Liver (tissue), 9 donors: ENCODE data around the gene CAMK2B. TPM values are rescaled to one million over a fixed set of nuclear protein-coding genes. Genes with fewer than 3 reads are reported as not detected.

ENCODE experiments used
- DNase-seq: peaks from one replicate; pipeline ENCODE4 v3.0.0-alpha.2; 2017; ENCODE audit warnings: low spot score
- H3K27ac ChIP-seq, 2 donors: one replicate each; pipeline ENCODE4 v1.7.0; 2013; ENCODE audit warnings: inconsistent platforms in 2 of 2, low read length in 2 of 2, control low read depth in 1 of 2, low read depth in 1 of 2, mild to moderate bottlenecking in 1 of 2
- H3K27me3 ChIP-seq, 4 donors: one replicate each; pipeline versions ENCODE4 v1.6.1 to v1.7.0; 2013; ENCODE audit warnings: low read length in 3 of 4, inconsistent platforms in 1 of 4, mild to moderate bottlenecking in 1 of 4, moderate library complexity in 1 of 4; ENCODE audit not compliant: control insufficient read depth in 4 of 4, insufficient read depth in 4 of 4
- H3K36me3 ChIP-seq, 4 donors: one replicate each; pipeline versions ENCODE4 v1.6.1 to v1.7.0; 2013; ENCODE audit warnings: low read length in 3 of 4, mild to moderate bottlenecking in 3 of 4, low read depth in 1 of 4, moderate library complexity in 1 of 4; ENCODE audit not compliant: control insufficient read depth in 4 of 4, insufficient read depth in 3 of 4
- H3K4me1 ChIP-seq, 4 donors: one replicate each; pipeline versions ENCODE4 v1.6.1 to v1.7.0; 2013; ENCODE audit warnings: low read length in 3 of 4, mild to moderate bottlenecking in 3 of 4, moderate library complexity in 1 of 4; ENCODE audit not compliant: control insufficient read depth in 4 of 4, insufficient read depth in 4 of 4
- H3K4me3 ChIP-seq, 3 donors: one replicate each; pipeline versions ENCODE4 v1.6.1 to v1.7.0; 2013; ENCODE audit warnings: low read length in 3 of 3, control low read depth in 1 of 3, low read depth in 1 of 3, mild to moderate bottlenecking in 1 of 3
- H3K9ac ChIP-seq, 2 donors: one replicate each; pipeline ENCODE4 v1.7.0; 2013; ENCODE audit warnings: low read length in 2 of 2, mild to moderate bottlenecking in 2 of 2, moderate library complexity in 2 of 2, control low read depth in 1 of 2, low read depth in 1 of 2
- H3K9me3 ChIP-seq, 4 donors: one replicate each; pipeline versions ENCODE4 v1.6.1 to v1.7.0; 2013; ENCODE audit warnings: low read length in 3 of 4; ENCODE audit not compliant: control insufficient read depth in 4 of 4
- ATF3 ChIP-seq: IDR thresholded peaks from 2 replicates; pipeline ENCODE4 v1.6.1; 2016; ENCODE audit warnings: antibody characterized with exemption
- EGR1 ChIP-seq, 2 donors: IDR thresholded peaks; 2 replicates each; pipeline ENCODE4 v1.6.1; 2016 to 2018; ENCODE audit warnings: antibody characterized with exemption in 2 of 2, low read depth in 2 of 2
- FOXA1 ChIP-seq: IDR thresholded peaks from 2 replicates; pipeline ENCODE4 v1.6.1; 2016; ENCODE audit warnings: antibody characterized with exemption
- FOXA2 ChIP-seq: IDR thresholded peaks from 2 replicates; pipeline ENCODE4 v1.6.1; 2016; ENCODE audit warnings: antibody characterized with exemption
- GABPA ChIP-seq, 2 donors: IDR thresholded peaks in 1 of 2; conservative IDR thresholded peaks in 1 of 2; 2 replicates each; pipeline ENCODE4 v1.6.1; 2016; ENCODE audit warnings: antibody characterized with exemption in 2 of 2, mild to moderate bottlenecking in 1 of 2, moderate library complexity in 1 of 2
- HNF4A ChIP-seq, 2 donors: conservative IDR thresholded peaks; 2 replicates each; pipeline ENCODE4 v1.6.1; 2016; ENCODE audit warnings: antibody characterized with exemption in 2 of 2, mild to moderate bottlenecking in 2 of 2
- HNF4G ChIP-seq: IDR thresholded peaks from 2 replicates; pipeline ENCODE4 v1.6.1; 2016; ENCODE audit warnings: antibody characterized with exemption
- JUND ChIP-seq, 2 donors: IDR thresholded peaks; 2 replicates each; pipeline ENCODE4 v1.6.1; 2016; ENCODE audit warnings: antibody characterized with exemption in 2 of 2
- NR2F2 ChIP-seq: IDR thresholded peaks from 2 replicates; pipeline ENCODE4 v1.6.1; 2016; ENCODE audit warnings: antibody characterized with exemption
- RAD21 ChIP-seq, 2 donors: IDR thresholded peaks; 2 replicates each; pipeline ENCODE4 v1.6.1; 2016; ENCODE audit warnings: antibody characterized with exemption in 2 of 2, mild to moderate bottlenecking in 2 of 2
- RXRA ChIP-seq, 2 donors: IDR thresholded peaks; 2 replicates each; pipeline ENCODE4 v1.6.1; 2017 to 2018; ENCODE audit warnings: antibody characterized with exemption in 2 of 2, mild to moderate bottlenecking in 1 of 2
- SP1 ChIP-seq: IDR thresholded peaks from 2 replicates; pipeline ENCODE4 v1.6.1; 2018; ENCODE audit warnings: antibody characterized with exemption, mild to moderate bottlenecking
- TAF1 ChIP-seq: conservative IDR thresholded peaks from 2 replicates; pipeline ENCODE4 v1.6.1; 2016; ENCODE audit warnings: antibody characterized with exemption, mild to moderate bottlenecking
- YY1 ChIP-seq: IDR thresholded peaks from 2 replicates; pipeline ENCODE4 v1.6.1; 2016; ENCODE audit warnings: antibody characterized with exemption, mild to moderate bottlenecking
- WGBS: extraction: QIAGEN DNeasy Blood & Tissue Kit; methylation state at CpG from one replicate; pipeline ENCODE4 v1.1.7; 2013; 5-methylcytosine and 5-hydroxymethylcytosine counted together
- polyA plus RNA-seq, 2 donors: library from polyadenylated mRNA; stranded (reverse) in 1 of 2; unstranded in 1 of 2; fragments of 200-250 nt in 1 of 2; fragments of >200 nt in 1 of 2; fragmentation: Nextera tagmentation in 1 of 2; extraction: Ambion mirVana in 1 of 2; gene quantifications; one replicate each; pipeline versions ENCODE4 v1.2.1 to v1.2.3, GENCODE V29; 2013 to 2015
- total RNA-seq, 2 donors: library from RNA; depleted of rRNA; stranded (reverse); fragments of >200 nt; gene quantifications; one replicate each; pipeline ENCODE4 v1.2.3, GENCODE V29; 2014
- TF ChIP-seq, protein P1 (sequence below): IDR thresholded peaks from 2 replicates; pipeline ENCODE4 v1.6.1; 2016; ENCODE audit warnings: antibody characterized with exemption
- TF ChIP-seq, protein P2 (sequence below): fragments of 150-350 bp; IDR thresholded peaks from 2 replicates; pipeline ENCODE4 v1.5.1; 2017; ENCODE audit warnings: improper control_type of control experiment, low read depth, low read length; ENCODE audit not compliant: missing input control
- TF ChIP-seq, protein P3 (sequence below): IDR thresholded peaks from 2 replicates; pipeline ENCODE4 v1.6.1; 2016; ENCODE audit warnings: antibody characterized with exemption, mild to moderate bottlenecking
- TF ChIP-seq, protein P4 (sequence below): IDR thresholded peaks from 2 replicates; pipeline ENCODE4 v1.6.1; 2016; ENCODE audit warnings: antibody characterized with exemption
- donor health status: healthy.
- donor health status: healthy.
- donor health status: healthy.
- donor health status: healthy.
- donor health status: healthy.

CAMK2B gene
- total and polyA plus RNA-seq, 4 donors, result 2.1 to 3.3 (median 2.2) TPM; not detected in 1

GRCh38 chr7:44266526-44266925, 58.9 kb downstream of the CAMK2B start:
- 92% methylated on average over 8 of the region's 8 CpGs for WGBS
- H3K9ac ChIP-seq, result no peak overlapping the region
- H3K27me3 ChIP-seq, result no peaks in the 10 kb centered on the region
- no peaks in the 10 kb centered on the region for H3K4me1 ChIP-seq
- no peaks in the 10 kb centered on the region for H3K9me3 ChIP-seq
- no peaks in the 10 kb centered on the region for H3K36me3 ChIP-seq
- DNase-seq, result no peak
- no peak overlapping the region for H3K27ac ChIP-seq
- H3K4me3 ChIP-seq, result no peak overlapping the region
- TF ChIP-seq FOXA1 (no peak), RAD21 (IDR thresholded peaks at IDR 0.05) (no peak)

DNA sequence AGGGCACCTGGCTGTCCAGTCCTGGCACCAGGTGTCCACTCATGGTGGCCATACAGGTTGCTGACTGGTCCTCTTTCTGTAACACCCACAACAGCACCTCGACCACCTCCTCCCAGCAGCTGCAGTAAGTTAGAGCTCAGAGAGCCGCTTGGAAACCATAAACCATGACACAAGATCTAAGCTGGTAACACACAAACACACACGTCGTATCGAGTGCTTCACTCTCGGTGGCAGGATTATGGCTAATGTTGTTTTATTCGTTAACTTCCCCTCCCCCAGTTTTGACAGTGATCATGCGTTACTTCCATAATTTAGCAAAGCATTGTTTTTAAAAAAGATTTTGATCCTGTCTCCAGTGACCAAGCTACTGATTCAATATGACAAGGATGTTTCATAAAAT, 59.7 kb downstream of the CAMK2B start:
- WGBS, result 88% methylated on average over 8 of the region's 8 CpGs
- no peaks in the 10 kb centered on the region for H3K27me3 ChIP-seq
- TF ChIP-seq NR2F2 (no peak), HNF4A (conservative IDR thresholded peaks at IDR 0.05) (no peak), RAD21 (IDR thresholded peaks at IDR 0.05) (no peak), ATF3 (no peak), SP1 (no peak), EGR1 (IDR thresholded peaks at IDR 0.05; ENCODE audit: low read depth in 2 of 2) (no peak), YY1 (no peak), FOXA1 (no peak), RXRA (IDR thresholded peaks at IDR 0.05) (no peak), GABPA (IDR thresholded peaks at IDR 0.05 in 1 of 2, conservative IDR thresholded peaks at IDR 0.05 in 1 of 2) (no peak), FOXA2 (no peak), TAF1 (no peak), JUND (IDR thresholded peaks at IDR 0.05) (no peak), HNF4G (no peak)
- TF ChIP-seq, protein P1, sequence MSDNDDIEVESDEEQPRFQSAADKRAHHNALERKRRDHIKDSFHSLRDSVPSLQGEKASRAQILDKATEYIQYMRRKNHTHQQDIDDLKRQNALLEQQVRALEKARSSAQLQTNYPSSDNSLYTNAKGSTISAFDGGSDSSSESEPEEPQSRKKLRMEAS, result no peak
- TF ChIP-seq, protein P2, sequence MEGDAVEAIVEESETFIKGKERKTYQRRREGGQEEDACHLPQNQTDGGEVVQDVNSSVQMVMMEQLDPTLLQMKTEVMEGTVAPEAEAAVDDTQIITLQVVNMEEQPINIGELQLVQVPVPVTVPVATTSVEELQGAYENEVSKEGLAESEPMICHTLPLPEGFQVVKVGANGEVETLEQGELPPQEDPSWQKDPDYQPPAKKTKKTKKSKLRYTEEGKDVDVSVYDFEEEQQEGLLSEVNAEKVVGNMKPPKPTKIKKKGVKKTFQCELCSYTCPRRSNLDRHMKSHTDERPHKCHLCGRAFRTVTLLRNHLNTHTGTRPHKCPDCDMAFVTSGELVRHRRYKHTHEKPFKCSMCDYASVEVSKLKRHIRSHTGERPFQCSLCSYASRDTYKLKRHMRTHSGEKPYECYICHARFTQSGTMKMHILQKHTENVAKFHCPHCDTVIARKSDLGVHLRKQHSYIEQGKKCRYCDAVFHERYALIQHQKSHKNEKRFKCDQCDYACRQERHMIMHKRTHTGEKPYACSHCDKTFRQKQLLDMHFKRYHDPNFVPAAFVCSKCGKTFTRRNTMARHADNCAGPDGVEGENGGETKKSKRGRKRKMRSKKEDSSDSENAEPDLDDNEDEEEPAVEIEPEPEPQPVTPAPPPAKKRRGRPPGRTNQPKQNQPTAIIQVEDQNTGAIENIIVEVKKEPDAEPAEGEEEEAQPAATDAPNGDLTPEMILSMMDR, result no peak
- TF ChIP-seq, protein P3, sequence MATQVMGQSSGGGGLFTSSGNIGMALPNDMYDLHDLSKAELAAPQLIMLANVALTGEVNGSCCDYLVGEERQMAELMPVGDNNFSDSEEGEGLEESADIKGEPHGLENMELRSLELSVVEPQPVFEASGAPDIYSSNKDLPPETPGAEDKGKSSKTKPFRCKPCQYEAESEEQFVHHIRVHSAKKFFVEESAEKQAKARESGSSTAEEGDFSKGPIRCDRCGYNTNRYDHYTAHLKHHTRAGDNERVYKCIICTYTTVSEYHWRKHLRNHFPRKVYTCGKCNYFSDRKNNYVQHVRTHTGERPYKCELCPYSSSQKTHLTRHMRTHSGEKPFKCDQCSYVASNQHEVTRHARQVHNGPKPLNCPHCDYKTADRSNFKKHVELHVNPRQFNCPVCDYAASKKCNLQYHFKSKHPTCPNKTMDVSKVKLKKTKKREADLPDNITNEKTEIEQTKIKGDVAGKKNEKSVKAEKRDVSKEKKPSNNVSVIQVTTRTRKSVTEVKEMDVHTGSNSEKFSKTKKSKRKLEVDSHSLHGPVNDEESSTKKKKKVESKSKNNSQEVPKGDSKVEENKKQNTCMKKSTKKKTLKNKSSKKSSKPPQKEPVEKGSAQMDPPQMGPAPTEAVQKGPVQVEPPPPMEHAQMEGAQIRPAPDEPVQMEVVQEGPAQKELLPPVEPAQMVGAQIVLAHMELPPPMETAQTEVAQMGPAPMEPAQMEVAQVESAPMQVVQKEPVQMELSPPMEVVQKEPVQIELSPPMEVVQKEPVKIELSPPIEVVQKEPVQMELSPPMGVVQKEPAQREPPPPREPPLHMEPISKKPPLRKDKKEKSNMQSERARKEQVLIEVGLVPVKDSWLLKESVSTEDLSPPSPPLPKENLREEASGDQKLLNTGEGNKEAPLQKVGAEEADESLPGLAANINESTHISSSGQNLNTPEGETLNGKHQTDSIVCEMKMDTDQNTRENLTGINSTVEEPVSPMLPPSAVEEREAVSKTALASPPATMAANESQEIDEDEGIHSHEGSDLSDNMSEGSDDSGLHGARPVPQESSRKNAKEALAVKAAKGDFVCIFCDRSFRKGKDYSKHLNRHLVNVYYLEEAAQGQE, result no peak
- TF ChIP-seq, protein P4, sequence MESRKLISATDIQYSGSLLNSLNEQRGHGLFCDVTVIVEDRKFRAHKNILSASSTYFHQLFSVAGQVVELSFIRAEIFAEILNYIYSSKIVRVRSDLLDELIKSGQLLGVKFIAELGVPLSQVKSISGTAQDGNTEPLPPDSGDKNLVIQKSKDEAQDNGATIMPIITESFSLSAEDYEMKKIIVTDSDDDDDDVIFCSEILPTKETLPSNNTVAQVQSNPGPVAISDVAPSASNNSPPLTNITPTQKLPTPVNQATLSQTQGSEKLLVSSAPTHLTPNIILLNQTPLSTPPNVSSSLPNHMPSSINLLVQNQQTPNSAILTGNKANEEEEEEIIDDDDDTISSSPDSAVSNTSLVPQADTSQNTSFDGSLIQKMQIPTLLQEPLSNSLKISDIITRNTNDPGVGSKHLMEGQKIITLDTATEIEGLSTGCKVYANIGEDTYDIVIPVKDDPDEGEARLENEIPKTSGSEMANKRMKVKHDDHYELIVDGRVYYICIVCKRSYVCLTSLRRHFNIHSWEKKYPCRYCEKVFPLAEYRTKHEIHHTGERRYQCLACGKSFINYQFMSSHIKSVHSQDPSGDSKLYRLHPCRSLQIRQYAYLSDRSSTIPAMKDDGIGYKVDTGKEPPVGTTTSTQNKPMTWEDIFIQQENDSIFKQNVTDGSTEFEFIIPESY, result no peak

More for the DNA sequence above, 59.7 kb downstream of the CAMK2B start:
- Histone ChIP-seq H3K27ac (no peak overlapping the region), H3K9ac (no peak overlapping the region), H3K36me3 (no peaks in the 10 kb centered on the region), H3K4me1 (no peaks in the 10 kb centered on the region), H3K4me3 (no peak overlapping the region), H3K9me3 (no peaks in the 10 kb centered on the region)
- DNase-seq, result no peak
